ENCODE measurements around the gene THADA.
A peak's percentile ranks its signal among the peaks of the same experiment; 100 is the strongest.

The THADA gene

DNA sequence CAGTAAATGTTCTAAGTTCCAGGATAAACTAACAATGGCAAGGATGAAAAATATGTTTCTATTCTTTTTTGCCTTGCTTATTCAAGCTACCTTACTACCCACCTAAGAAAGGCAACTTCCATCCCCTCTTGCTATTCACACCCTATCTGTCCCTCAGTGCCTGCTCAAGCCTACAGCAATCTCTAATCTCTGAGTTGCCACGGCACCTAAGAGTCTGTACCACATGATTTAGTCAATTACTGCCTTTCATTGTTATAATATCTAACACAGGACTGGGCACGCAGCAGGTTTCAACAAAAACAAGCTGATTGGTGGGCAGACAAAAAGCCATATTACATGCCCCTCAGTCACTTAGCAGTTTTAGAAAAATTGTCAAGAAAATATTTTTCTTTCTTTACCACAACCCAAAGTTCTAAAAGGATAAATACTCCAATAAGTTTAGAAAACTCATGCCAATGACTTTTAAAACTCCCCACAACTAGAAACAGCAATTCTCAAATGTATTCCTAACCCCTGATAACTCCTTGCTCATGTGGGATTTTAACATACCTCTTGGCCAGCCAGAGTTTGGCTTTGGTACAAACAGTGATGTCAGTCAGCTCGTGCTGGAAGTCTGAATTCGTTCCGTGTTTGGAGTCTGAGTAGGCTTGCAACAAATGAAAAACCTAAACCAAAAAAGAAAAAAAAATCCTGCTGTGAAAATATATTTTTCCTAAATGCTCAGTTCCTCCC lies 252.1 kb downstream of the THADA start:
- TF ChIP-seq, protein P1, sequence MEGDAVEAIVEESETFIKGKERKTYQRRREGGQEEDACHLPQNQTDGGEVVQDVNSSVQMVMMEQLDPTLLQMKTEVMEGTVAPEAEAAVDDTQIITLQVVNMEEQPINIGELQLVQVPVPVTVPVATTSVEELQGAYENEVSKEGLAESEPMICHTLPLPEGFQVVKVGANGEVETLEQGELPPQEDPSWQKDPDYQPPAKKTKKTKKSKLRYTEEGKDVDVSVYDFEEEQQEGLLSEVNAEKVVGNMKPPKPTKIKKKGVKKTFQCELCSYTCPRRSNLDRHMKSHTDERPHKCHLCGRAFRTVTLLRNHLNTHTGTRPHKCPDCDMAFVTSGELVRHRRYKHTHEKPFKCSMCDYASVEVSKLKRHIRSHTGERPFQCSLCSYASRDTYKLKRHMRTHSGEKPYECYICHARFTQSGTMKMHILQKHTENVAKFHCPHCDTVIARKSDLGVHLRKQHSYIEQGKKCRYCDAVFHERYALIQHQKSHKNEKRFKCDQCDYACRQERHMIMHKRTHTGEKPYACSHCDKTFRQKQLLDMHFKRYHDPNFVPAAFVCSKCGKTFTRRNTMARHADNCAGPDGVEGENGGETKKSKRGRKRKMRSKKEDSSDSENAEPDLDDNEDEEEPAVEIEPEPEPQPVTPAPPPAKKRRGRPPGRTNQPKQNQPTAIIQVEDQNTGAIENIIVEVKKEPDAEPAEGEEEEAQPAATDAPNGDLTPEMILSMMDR (IDR thresholded peaks at IDR 0.05; ENCODE audit: insufficient read depth, low read depth, low read length, missing control alignments), result no peak
- H3K4me3 ChIP-seq (ENCODE audit: low read depth, low read length), result no peak overlapping the region
- no peak for DNase-seq (ENCODE audit: low read depth)

DNA sequence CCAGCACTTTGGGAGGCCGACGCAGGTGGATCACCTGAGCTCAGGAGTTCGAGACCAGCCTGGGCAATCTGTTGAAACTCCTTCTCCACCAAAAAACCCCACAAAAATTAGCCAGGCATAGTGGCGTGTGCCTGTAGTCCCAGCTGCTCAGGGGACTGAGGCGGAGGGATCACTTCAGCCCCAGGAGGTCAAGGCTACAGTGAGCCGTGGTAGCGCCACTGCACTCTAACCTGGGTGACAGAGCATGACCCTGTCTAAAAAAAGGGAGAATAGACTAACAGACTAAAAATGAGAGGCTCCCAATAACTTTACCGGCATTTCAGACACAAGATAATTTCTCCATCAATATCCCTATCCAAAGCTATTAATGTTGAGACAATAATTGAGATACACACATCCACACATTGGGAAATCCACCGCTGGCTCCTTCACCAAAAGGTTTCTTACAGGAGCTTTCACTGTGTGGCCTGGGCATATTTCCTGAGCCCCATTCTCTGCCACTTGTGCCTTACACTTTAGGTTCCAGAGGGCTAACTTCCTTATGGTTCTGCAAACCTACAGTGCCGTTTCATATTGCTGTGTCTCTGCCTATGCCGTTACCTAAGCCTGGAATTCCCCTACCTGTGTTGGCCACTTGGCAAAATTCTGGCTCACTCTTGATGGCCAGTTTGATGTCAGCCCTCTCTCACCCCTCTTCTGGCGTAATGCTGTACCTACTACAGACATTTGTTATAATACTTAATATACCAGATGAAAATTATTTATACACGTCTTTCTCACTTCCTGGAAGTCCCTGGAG lies 253.7 kb downstream of the THADA start:
- TF ChIP-seq, protein P1 (IDR thresholded peaks at IDR 0.05; ENCODE audit: insufficient read depth, low read depth, low read length, missing control alignments), result no peak
- H3K4me3 ChIP-seq (ENCODE audit: low read depth, low read length), result no peak overlapping the region
- no peak for DNase-seq (ENCODE audit: low read depth)

- TF ChIP-seq, protein P1 (IDR thresholded peaks at IDR 0.05; ENCODE audit: insufficient read depth, low read depth, low read length, missing control alignments), result no peak
- DNase-seq (ENCODE audit: low read depth), result no peak
- H3K4me3 ChIP-seq (ENCODE audit: low read depth, low read length), result no peak overlapping the region
Observed at GRCh38 chr2:43340945-43341356, 254.9 kb downstream of the THADA start.

DNA sequence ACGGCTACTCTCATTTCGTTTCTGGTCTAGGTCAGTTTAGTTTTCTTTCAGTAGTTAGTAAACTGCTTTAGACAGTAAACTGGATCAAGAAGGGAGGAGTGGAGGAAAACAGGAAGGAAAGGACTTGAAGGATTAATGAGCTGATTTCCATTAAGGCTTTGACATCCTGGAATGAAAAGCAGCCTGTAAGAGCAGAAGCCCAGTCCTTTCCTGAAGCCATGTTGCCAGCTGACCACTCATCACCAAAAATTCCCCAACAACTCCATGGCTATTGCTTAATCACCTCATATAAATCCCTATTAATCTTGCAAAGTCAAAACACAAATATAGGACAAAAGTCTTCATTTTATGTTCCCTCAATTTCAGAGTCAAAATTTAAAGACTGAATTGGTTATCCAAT lies 255.8 kb downstream of the THADA start:
- DNase-seq (ENCODE audit: low read depth), result no peak
- no peak overlapping the region for H3K4me3 ChIP-seq (ENCODE audit: low read depth, low read length)
- TF ChIP-seq, protein P1 (IDR thresholded peaks at IDR 0.05; ENCODE audit: insufficient read depth, low read depth, low read length, missing control alignments), result no peak

- no peak overlapping the region for H3K4me3 ChIP-seq (ENCODE audit: low read depth, low read length)
- TF ChIP-seq, protein P1 (IDR thresholded peaks at IDR 0.05; ENCODE audit: insufficient read depth, low read depth, low read length, missing control alignments), result no peak
- peak; percentile 16 for DNase-seq (ENCODE audit: low read depth)
Observed at GRCh38 chr2:43333656-43334144, 262.1 kb downstream of the THADA start.

DNA sequence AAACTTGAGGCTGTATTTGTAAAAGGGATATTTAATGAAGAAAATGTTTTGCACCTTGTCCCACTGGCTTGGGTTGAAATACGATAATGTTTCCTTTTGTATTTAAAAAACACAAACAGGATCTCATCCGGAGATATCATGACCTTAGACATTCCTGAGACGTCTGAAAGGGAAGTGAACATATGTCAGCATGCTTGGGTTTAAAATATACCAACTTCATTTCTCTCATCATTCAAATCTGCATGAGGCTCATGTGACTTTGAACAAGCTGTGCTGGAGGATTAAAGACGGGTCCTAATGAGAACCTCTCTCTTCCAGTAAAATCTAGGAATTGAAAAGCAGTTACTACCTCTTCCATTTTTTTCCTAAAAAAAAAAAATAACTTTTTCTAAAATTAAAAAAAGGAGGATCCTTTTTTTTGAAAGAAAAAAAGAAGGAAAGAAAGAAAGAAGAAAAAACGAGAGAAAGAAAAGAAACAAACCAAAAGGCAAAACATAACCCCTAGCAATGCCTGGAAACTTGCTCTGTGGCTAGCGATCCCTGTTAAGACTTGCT lies 262.7 kb downstream of the THADA start:
- TF ChIP-seq, protein P1 (IDR thresholded peaks at IDR 0.05; ENCODE audit: insufficient read depth, low read depth, low read length, missing control alignments), result no peak
- no peak overlapping the region for H3K4me3 ChIP-seq (ENCODE audit: low read depth, low read length)
- DNase-seq (ENCODE audit: low read depth), result no peak

All from GM12865 (cell line).